CD4-positive, alpha-beta T cell (primary cell): ENCODE measurements around the gene GLB1L2. TPM values are rescaled to one million over a fixed set of nuclear protein-coding genes. Genes with fewer than 3 reads are reported as not detected.

ENCODE experiments used
- ATAC-seq: fragments of 200-7000 bp; cut with Tn5 transposase; one replicate; pipeline ENCODE4 v1.10.0; 2022; ENCODE audit warnings: mild to moderate bottlenecking; ENCODE audit not compliant: poor library complexity
- CTCF ChIA-PET: fragments of 350-600 bp; sonication (Branson Sonifier 250); formaldehyde crosslinking; loops from one replicate; lab custom pipeline; 2021; ENCODE audit warnings: antibody characterized with exemption, inconsistent platforms; lab: Charles Lee
- POLR2A ChIA-PET: fragments of 350-600 bp; sonication (Branson Sonifier 250); formaldehyde crosslinking; loops from one replicate; lab custom pipeline; 2021; ENCODE audit warnings: antibody characterized with exemption, inconsistent platforms; lab: Charles Lee
- DNase-seq, 14 experiments: peaks; one replicate each; pipeline ENCODE4 v3.0.0-alpha.2; 2013 to 2020; ENCODE audit warnings: mixed read lengths in 2 of 14
- H3K27ac ChIP-seq, 2 donors: one replicate each; pipeline versions ENCODE4 v1.5.1 to v1.7.0; 2013; ENCODE audit warnings: low read length in 2 of 2, low read depth in 1 of 2, mild to moderate bottlenecking in 1 of 2
- H3K27me3 ChIP-seq, 2 experiments: 1 replicate in 1 of 2; 2 replicates in 1 of 2; pipeline versions ENCODE4 v1.6.1 to v1.7.0; 2013; ENCODE audit warnings: low read length in 2 of 2, control low read depth in 1 of 2, mild to moderate bottlenecking in 1 of 2, moderate library complexity in 1 of 2; ENCODE audit not compliant: insufficient read depth in 2 of 2, control insufficient read depth in 1 of 2
- H3K36me3 ChIP-seq: one replicate; pipeline ENCODE4 v1.6.1; 2013; ENCODE audit warnings: low read length, control low read depth; ENCODE audit not compliant: insufficient read depth
- H3K4me1 ChIP-seq: one replicate; pipeline ENCODE4 v1.6.1; 2013; ENCODE audit warnings: low read length, control low read depth; ENCODE audit not compliant: insufficient read depth
- H3K4me3 ChIP-seq: one replicate; pipeline ENCODE4 v1.5.1; 2013; ENCODE audit warnings: mild to moderate bottlenecking, low read length, moderate library complexity
- H3K9me3 ChIP-seq, 2 experiments: 1 replicate in 1 of 2; 2 replicates in 1 of 2; pipeline versions ENCODE4 v1.6.1 to v1.7.0; 2013; ENCODE audit warnings: low read length in 2 of 2, mild to moderate bottlenecking in 2 of 2, control low read depth in 1 of 2, moderate library complexity in 1 of 2; ENCODE audit not compliant: control insufficient read depth in 1 of 2, insufficient read depth in 1 of 2
- H3K27ac Mint-ChIP-seq: one replicate; pipeline ENCODE4 v1.8.0; 2020; ENCODE audit warnings: mixed read lengths
- H3K27me3 Mint-ChIP-seq: one replicate; pipeline ENCODE4 v1.8.0; 2021; ENCODE audit warnings: mixed read lengths
- H3K36me3 Mint-ChIP-seq: one replicate; pipeline ENCODE4 v1.8.0; 2021; ENCODE audit warnings: low read depth, mixed read lengths
- H3K4me1 Mint-ChIP-seq: one replicate; pipeline ENCODE4 v1.8.0; 2021; ENCODE audit warnings: low read depth, mixed read lengths
- H3K4me3 Mint-ChIP-seq: one replicate; pipeline ENCODE4 v1.8.0; 2020; ENCODE audit warnings: mild to moderate bottlenecking, mixed read lengths
- H3K9me3 Mint-ChIP-seq: one replicate; pipeline ENCODE4 v1.8.0; 2020; ENCODE audit warnings: mixed read lengths
- intact Hi-C, 2 experiments: fragments of 100-400 bp; cut with DNase I in 1 of 2; cut with micrococcal nuclease in 1 of 2; formaldehyde crosslinking; loops; one replicate each; pipeline versions ENCODE4 v1.15.1 to v1.9.0; 2023 to 2025; cut with DNase I, micrococcal nuclease
- total RNA-seq, 174 experiments: library from RNA in 2 of 174; stranded (reverse) in 2 of 174; gene quantifications; one replicate each; pipeline ENCODE4 v1.2.3 and lab custom pipeline; 2021 to 2026
- TF ChIP-seq, protein P1 (sequence below): fragments of 200-600 bp; IDR thresholded peaks from one replicate; pipeline ENCODE4 v1.8.0; 2022; ENCODE audit warnings: antibody characterized with exemption, mild to moderate bottlenecking

Gene GLB1L2
- total RNA-seq, 2 experiments from 2014 or later: 0.59 to 0.63 TPM

DNA sequence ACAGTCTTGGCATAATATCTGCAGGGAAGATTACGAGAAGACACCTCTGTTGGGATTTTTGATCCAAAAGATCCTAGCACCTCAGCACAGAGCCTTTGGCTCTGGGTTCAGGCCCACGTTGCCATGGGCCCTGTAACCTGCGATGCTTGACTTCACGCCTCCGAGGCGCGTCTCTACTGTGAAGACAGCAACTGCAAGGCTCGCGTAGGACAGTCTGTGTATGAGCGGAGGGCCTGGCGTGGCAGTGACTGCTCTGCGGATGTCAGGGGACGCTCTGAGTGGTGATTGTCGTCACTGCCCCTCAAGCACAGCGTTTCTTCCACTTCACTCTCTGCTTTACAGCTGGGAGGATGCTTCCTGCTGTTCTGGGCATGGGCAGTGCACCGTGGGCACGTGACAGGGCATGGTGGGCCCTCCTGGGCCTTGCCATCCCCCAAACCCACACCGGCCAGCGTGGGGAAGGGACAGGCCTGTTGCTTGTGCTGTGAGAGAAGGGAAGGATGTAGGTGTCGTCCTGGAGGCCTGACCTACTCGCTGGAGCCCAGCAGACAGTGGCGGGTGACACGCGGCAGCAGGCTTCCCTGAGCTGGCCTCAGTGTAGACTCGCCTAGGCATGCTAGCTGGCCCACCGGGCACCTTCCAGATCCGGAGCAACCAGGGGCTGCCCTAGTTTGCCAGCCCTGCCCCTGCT, 26.5 kb downstream of the GLB1L2 start:
- H3K4me1 ChIP-seq: peaks cover 9% of the 10 kb centered on the region
- H3K36me3 Mint-ChIP-seq: no peaks in the 10 kb centered on the region
- no peak overlapping the region for H3K27ac ChIP-seq
- intact Hi-C loops: no loop called here
- ChIA-PET CTCF (no interaction called here), POLR2A (no interaction called here)
- TF ChIP-seq, protein P1, sequence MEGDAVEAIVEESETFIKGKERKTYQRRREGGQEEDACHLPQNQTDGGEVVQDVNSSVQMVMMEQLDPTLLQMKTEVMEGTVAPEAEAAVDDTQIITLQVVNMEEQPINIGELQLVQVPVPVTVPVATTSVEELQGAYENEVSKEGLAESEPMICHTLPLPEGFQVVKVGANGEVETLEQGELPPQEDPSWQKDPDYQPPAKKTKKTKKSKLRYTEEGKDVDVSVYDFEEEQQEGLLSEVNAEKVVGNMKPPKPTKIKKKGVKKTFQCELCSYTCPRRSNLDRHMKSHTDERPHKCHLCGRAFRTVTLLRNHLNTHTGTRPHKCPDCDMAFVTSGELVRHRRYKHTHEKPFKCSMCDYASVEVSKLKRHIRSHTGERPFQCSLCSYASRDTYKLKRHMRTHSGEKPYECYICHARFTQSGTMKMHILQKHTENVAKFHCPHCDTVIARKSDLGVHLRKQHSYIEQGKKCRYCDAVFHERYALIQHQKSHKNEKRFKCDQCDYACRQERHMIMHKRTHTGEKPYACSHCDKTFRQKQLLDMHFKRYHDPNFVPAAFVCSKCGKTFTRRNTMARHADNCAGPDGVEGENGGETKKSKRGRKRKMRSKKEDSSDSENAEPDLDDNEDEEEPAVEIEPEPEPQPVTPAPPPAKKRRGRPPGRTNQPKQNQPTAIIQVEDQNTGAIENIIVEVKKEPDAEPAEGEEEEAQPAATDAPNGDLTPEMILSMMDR: no peak
- H3K4me1 Mint-ChIP-seq: peaks cover 11% of the 10 kb centered on the region
- H3K36me3 ChIP-seq: no peaks in the 10 kb centered on the region
- no peak overlapping the region for H3K4me3 Mint-ChIP-seq
- peaks cover 0 to 5% of the 10 kb centered on the region in 2 experiments for H3K9me3 ChIP-seq
- H3K27me3 Mint-ChIP-seq: peaks cover 15% of the 10 kb centered on the region
- peaks cover 2% of the 10 kb centered on the region for H3K9me3 Mint-ChIP-seq
- no peak overlapping the region for H3K4me3 ChIP-seq
- H3K27ac Mint-ChIP-seq: no peak overlapping the region
- no peaks in the 10 kb centered on the region for H3K27me3 ChIP-seq
- DNase-seq (peak in 1 of 14 experiments; percentile 14), ATAC-seq (no peak)

DNA sequence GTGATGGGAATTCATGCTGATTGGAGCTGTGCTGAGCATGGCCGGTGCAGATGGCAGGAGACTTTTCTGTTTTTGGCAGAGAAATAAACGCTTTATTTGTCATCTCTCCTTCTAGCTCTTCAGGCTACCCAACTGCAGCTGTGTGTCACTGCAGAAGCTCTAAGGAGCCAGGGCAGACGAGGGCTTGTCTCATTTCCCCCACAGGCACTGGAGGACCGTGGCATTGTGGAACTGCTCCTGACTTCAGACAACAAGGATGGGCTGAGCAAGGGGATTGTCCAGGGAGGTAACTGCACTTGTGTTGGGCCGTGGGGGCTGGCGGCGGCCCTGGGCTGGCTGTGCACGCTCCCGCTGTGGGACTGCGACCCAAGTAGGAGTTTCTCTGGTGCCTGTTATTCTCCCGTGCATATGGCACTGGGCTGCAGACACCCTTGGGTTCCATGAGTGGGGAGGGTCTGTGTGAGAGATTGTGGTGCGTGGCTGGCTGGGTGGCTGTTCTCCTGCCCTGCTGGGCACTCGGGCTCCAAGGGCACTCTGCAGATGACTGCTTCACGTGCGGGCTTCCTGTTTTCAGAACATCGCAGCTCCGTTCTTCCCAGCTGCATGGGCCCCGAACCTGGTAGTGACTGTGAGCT, 27.2 kb downstream of the GLB1L2 start:
- no peaks in the 10 kb centered on the region for H3K9me3 Mint-ChIP-seq
- TF ChIP-seq, protein P1: no peak
- intact Hi-C loops: no loop called here
- ATAC-seq: no peak
- Histone ChIP-seq H3K4me3 (no peak overlapping the region), H3K4me1 (peaks cover 9% of the 10 kb centered on the region), H3K36me3 (no peaks in the 10 kb centered on the region), H3K9me3 (peaks cover 0 to 5% of the 10 kb centered on the region in 2 experiments), H3K27me3 (no peaks in the 10 kb centered on the region), H3K27ac (no peak overlapping the region)
- H3K4me1 Mint-ChIP-seq: peaks cover 11% of the 10 kb centered on the region
- H3K4me3 Mint-ChIP-seq: no peak overlapping the region
- no peak for DNase-seq
- H3K36me3 Mint-ChIP-seq: no peaks in the 10 kb centered on the region
- ChIA-PET POLR2A (no interaction called here), CTCF (no interaction called here)
- peaks cover 15% of the 10 kb centered on the region for H3K27me3 Mint-ChIP-seq
- no peak overlapping the region for H3K27ac Mint-ChIP-seq

DNA sequence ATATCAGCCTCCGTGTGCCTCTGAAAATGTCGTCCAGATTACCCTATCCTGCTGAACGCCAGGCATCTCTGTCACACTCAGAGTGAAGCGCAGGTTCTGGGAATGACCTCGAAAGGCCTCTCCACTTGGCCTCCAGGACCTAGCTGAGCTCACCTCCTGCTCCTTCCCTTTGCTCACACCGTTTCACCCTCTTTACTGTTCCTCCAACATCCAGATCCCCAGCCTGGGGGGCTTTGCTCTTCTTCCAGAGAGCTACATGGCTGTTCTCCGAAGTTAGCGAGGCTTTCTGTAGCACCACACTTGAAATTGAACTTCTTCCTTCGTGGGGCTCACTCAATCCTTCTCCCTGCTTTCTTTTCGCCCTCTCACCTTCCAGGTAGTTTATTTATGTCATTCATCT, 27.9 kb downstream of the GLB1L2 start:
- Mint-ChIP-seq H3K4me3 (no peak overlapping the region), H3K27ac (no peak overlapping the region), H3K9me3 (no peaks in the 10 kb centered on the region), H3K27me3 (peaks cover 15% of the 10 kb centered on the region), H3K4me1 (peaks cover 11% of the 10 kb centered on the region), H3K36me3 (no peaks in the 10 kb centered on the region)
- Histone ChIP-seq H3K27ac (no peak overlapping the region), H3K27me3 (no peaks in the 10 kb centered on the region), H3K4me1 (peaks cover 9% of the 10 kb centered on the region), H3K4me3 (no peak overlapping the region), H3K36me3 (no peaks in the 10 kb centered on the region), H3K9me3 (peaks cover 0 to 5% of the 10 kb centered on the region in 2 experiments)
- peak in 2 of 14 experiments; percentile 3 to 11 for DNase-seq
- intact Hi-C loops: no loop called here
- TF ChIP-seq, protein P1: no peak
- ChIA-PET POLR2A (no interaction called here), CTCF (no interaction called here)
- no peak for ATAC-seq
